SH-SY5Y (cell line): ENCODE results near the gene SRPRA.

Experiments used
- GATA2 ChIP-seq: IDR thresholded peaks from 2 replicates; pipeline ENCODE4 v1.6.1; 2011; ENCODE audit warnings: mild to moderate bottlenecking, low read depth, low read length
- GATA3 ChIP-seq: IDR thresholded peaks from 2 replicates; pipeline ENCODE4 v1.6.1; 2011; ENCODE audit warnings: low read depth, mild to moderate bottlenecking, low read length, moderate library complexity

DNA sequence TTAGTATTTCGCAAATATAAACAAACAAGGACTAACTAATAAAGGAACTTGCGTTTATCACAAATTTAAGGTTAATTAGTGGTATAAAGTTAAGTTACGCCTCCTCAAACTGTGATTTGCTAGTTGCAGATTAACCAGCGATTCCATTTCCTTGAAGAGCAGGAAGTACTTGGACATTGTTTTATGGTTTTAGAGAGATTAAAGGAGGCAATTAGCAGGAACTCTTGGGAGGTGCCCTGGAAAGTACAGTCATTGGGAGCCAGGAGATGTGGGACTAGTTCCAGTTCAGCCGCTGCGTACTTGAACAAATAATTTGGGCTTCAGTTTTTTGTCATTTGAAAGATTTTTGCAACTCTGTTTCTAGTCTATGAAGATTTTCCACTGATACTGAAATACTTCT is 53.9 kb downstream of the SRPRA start:
- no peak for TF ChIP-seq GATA3
- no peak for TF ChIP-seq GATA2
